ENCODE data around the gene DOK7. TPM values are rescaled to one million over a fixed set of nuclear protein-coding genes. Genes with fewer than 3 reads are reported as not detected.

The DOK7 gene
- total and polyA plus RNA-seq, 2 of the 4 experiments (the other 2 are of a cell fraction), result not detected

- peak within 1 kb of the TSS; percentile 26; the same call in 1 of the 2 replicates for H4K5ac ChIP-seq (ENCODE audit: low read depth, low read length)
- peak within 1 kb of the TSS; percentile 98 for H2AFZ ChIP-seq (replicated peaks; ENCODE audit: low read length, poor library complexity)
- peaks cover 9% of the 10 kb centered on the region; the same call in 1 of the 2 replicates for H3K36me3 ChIP-seq (ENCODE audit: control insufficient read depth, insufficient read depth, low read length)
- no peak within 1 kb of the TSS for H2BK120ac ChIP-seq (ENCODE audit: low read depth, low read length)
- H3K9ac ChIP-seq (ENCODE audit: low read depth, low read length), result peak within 1 kb of the TSS; percentile 89
- peaks cover 33% of the 10 kb centered on the region for H4K20me1 ChIP-seq (ENCODE audit: insufficient read depth, low read length)
- 1% methylated on average over 32 of the region's 84 CpGs; no CpG with 5 or more reads in 1 of the 2 experiments for WGBS, 2 experiments (ENCODE audit: extremely low coverage in 2 of 2, insufficient read length in 1 of 2)
- peak within 1 kb of the TSS; percentile 71 for H3K27ac ChIP-seq (ENCODE audit: insufficient read depth, low read length)
- H4K8ac ChIP-seq (ENCODE audit: low read depth in 2 of 2, low read length in 2 of 2), result peak within 1 kb of the TSS; percentile 77 to 81; a peak in 2 of 4 replicates
- intact Hi-C loops (cut with micrococcal nuclease), result loop anchor here (1.0 kb wide), 1 partner anchor 418 kb away; no protein-coding TSS in a partner anchor
- no peak within 1 kb of the TSS; the same call in 1 of the 2 replicates for H2AK5ac ChIP-seq (ENCODE audit: low read depth, low read length)
- H2BK15ac ChIP-seq (ENCODE audit: low read depth, low read length), result no peak within 1 kb of the TSS
- no peaks in the 10 kb centered on the region for H3K9me1 ChIP-seq (ENCODE audit: insufficient read depth, low read length)
- H3K4me3 ChIP-seq (ENCODE audit: insufficient read depth, low read depth, low read length), result peak within 1 kb of the TSS; percentile 97
- H2BK5ac ChIP-seq (ENCODE audit: low read depth, low read length, poor library complexity, severe bottlenecking), result no peak within 1 kb of the TSS
- no peak within 1 kb of the TSS for H2BK20ac ChIP-seq (ENCODE audit: low read depth, low read length)
- peaks cover 17 to 42% of the 10 kb centered on the region in 2 experiments; a peak in 3 of 4 replicates for H3K79me1 ChIP-seq (ENCODE audit: low read depth in 1 of 2, low read length in 2 of 2)
- dilution Hi-C loops (cut with HindIII; ENCODE audit: low sequenced_read_pairs, unreplicated experiment), result no loop called here
- peak within 1 kb of the TSS; percentile 91 for H3K23ac ChIP-seq (ENCODE audit: low read depth, low read length)
- ATAC-seq (ENCODE audit: low read depth) (peak; percentile 95), DNase-seq (peak; percentile 82)
- peak within 1 kb of the TSS; percentile 99 for H3K4me2 ChIP-seq (ENCODE audit: low read depth, low read length)
- H3K9me3 ChIP-seq (ENCODE audit: control insufficient read depth, insufficient read depth, low read length), result no peaks in the 10 kb centered on the region
- ChIA-PET POLR2A (ENCODE audit: unreplicated experiment) (no interaction called here), CTCF (no interaction called here)
- no peak within 1 kb of the TSS for H4K91ac ChIP-seq (ENCODE audit: insufficient read depth, low read depth, low read length)
- in situ Hi-C loops (cut with MboI; ENCODE audit: low sequenced_read_pairs), result no loop called here
- peak within 1 kb of the TSS; percentile 74; the same call in 1 of the 2 replicates for H3K14ac ChIP-seq (replicated peaks; ENCODE audit: low read depth, low read length)
- no peak for TF ChIP-seq NFE2L2 (IDR thresholded peaks at IDR 0.05; ENCODE audit: low read depth, low read length)
- no peak for TF ChIP-seq MAZ (IDR thresholded peaks at IDR 0.05; ENCODE audit: borderline replicate concordance, low read depth, low read length)
- TF ChIP-seq POLR2A (IDR thresholded peaks at IDR 0.05; ENCODE audit: low read depth, low read length), result peak; percentile 97
- TF ChIP-seq RAD21 (IDR thresholded peaks at IDR 0.05; ENCODE audit: low read length), result no peak
- no peak for TF ChIP-seq ELK1 (IDR thresholded peaks at IDR 0.05; ENCODE audit: borderline replicate concordance, low read depth, low read length)
- TF ChIP-seq FOS (IDR thresholded peaks at IDR 0.05; ENCODE audit: low read depth, low read length), result no peak
- no peak for TF ChIP-seq BHLHE40 (IDR thresholded peaks at IDR 0.05; ENCODE audit: low read depth, low read length)
- TF ChIP-seq USF2 (IDR thresholded peaks at IDR 0.05; ENCODE audit: low read depth, low read length), result no peak
- TF ChIP-seq CEBPB (IDR thresholded peaks at IDR 0.05; ENCODE audit: low read depth, low read length), result no peak
- TF ChIP-seq MXI1 (IDR thresholded peaks at IDR 0.05; ENCODE audit: borderline replicate concordance, low read depth, low read length), result peak; percentile 20; the same call in 1 of the 2 replicates
- no peak for TF ChIP-seq CHD1 (IDR thresholded peaks at IDR 0.05; ENCODE audit: low read depth, low read length)
- TF ChIP-seq SMC3 (IDR thresholded peaks at IDR 0.05; ENCODE audit: low read depth, low read length), result no peak
- TF ChIP-seq RCOR1 (IDR thresholded peaks at IDR 0.05; ENCODE audit: insufficient replicate concordance, low read length), result no peak
- TF ChIP-seq RFX5 (IDR thresholded peaks at IDR 0.05; ENCODE audit: low read depth, low read length), result no peak
- H3K4me1 ChIP-seq (ENCODE audit: control insufficient read depth, insufficient read depth, low read length), result peaks cover 10% of the 10 kb centered on the region
- peak within 1 kb of the TSS; percentile 50 for H3K56ac ChIP-seq (ENCODE audit: extremely low read depth, insufficient read depth, low read length)
- peak within 1 kb of the TSS; percentile 90 for H2AK9ac ChIP-seq (replicated peaks; ENCODE audit: low read depth, low read length, poor library complexity)
- peak within 1 kb of the TSS; percentile 74 for H3K4ac ChIP-seq (ENCODE audit: low read depth, low read length)
- H3K27me3 ChIP-seq (ENCODE audit: control insufficient read depth, insufficient read depth, low read length), result peaks cover 5% of the 10 kb centered on the region; the same call in 1 of the 2 replicates
- BruUV-seq (replicated peaks), result no TSS peak
- H3K18ac ChIP-seq (ENCODE audit: low read depth, low read length), result no peak within 1 kb of the TSS; the same call in 1 of the 2 replicates
Observed at GRCh38 chr4:3531879-3532750, 69.0 kb downstream of the DOK7 start, which contains the start of gene LRPAP1. Gene LRPAP1, minus strand, starts transcription at chr4:3532422. Its CDS starts 10 bp downstream, at chr4:3532412.
